GM21576 (cell line): ENCODE measurements around the gene WDR1.
A peak's percentile ranks its signal among the peaks of the same experiment; 100 is the strongest.

Source experiments
- ATAC-seq: cut with Tn5 transposase; IDR thresholded peaks from one replicate; pipeline ENCODE4 v1.9.1; 2021; ENCODE audit warnings: mild to moderate bottlenecking, moderate library complexity; ENCODE audit not compliant: unreplicated experiment

WDR1 gene, protein sequence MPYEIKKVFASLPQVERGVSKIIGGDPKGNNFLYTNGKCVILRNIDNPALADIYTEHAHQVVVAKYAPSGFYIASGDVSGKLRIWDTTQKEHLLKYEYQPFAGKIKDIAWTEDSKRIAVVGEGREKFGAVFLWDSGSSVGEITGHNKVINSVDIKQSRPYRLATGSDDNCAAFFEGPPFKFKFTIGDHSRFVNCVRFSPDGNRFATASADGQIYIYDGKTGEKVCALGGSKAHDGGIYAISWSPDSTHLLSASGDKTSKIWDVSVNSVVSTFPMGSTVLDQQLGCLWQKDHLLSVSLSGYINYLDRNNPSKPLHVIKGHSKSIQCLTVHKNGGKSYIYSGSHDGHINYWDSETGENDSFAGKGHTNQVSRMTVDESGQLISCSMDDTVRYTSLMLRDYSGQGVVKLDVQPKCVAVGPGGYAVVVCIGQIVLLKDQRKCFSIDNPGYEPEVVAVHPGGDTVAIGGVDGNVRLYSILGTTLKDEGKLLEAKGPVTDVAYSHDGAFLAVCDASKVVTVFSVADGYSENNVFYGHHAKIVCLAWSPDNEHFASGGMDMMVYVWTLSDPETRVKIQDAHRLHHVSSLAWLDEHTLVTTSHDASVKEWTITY

DNA sequence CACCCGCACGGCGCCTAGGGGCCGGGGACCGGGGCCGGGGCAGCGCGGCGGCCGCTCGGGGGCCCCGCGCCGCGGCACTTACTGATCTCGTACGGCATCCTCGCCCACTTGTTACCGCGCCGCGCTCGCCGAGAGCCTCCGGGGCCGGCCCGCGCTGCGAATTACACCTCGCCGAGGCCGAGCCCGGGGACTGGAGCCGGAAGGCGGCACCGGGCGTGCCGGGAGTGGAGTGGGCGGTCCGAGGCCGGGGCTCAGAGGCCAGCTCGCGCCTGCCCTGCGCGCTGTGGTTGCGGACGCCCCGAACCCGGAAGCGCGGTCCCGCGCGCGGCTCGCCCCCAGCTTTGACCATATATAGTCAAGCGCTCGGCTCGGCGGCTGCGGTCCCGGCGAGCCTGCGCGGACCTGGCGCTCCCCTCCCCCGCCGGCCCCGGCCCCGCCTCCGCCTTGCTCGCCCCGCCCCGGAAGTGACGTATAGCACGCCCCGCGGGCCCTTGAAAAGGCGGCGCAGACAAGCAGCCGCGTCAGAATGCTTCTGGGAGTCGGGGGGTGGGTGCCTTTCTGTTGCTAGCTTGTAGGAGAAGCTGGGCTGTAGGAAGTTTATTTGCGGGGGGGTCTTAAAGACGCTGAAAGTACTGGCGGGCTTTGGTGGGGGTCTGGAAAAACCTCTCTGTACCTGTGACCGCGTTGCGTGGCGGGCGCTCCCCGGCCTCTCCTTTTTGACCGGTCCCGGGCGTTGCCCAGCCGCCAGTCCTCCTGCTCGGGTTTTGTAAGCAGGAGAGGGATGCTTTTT is at the start of gene WDR1:
TSS of gene WDR1 (minus strand) at position 231 of the 790 bp plus-strand sequence. CDS start at position 98, 133 bp downstream.
- peak; percentile 87 for ATAC-seq

DNA sequence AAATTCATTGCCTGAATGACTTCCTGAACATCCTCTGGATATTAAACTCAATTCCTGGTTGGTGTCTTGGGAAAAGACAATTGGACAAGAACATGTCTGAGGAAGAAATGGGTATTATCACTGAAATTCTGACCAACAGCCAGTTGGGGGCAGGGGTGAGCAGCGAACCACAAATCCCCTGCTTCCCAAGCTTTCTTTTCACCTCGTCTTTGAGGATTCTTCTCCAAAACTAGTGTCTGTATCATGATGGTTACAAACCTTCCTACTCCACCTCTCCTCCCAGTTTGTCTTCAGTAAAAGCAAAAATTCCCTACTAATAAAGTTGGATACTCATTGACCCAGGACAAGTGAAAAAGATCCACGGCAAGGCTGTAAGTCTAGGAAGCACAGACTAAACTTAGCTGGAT is 48.3 kb upstream of the WDR1 start:
- no peak for ATAC-seq

DNA sequence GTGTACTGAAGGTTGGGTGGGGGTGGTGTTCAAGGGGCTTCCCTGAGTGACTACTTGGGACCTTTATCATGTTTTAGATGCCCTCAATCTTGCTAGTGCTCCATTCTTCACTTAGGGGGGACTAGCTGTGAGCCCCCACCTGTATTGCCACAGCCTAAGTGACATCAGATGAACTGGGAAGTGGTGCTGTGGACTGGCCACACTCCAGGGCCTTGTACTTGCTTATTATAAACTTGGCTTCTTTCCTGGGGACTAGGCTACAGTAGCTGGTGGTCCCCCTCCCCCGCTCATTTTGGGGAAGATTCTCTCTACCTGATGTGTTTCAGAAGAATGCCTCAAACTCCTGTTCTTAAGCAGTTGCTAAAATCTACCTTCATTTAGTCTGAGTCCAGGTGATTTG is 46.7 kb upstream of the WDR1 start:
- no peak for ATAC-seq

DNA sequence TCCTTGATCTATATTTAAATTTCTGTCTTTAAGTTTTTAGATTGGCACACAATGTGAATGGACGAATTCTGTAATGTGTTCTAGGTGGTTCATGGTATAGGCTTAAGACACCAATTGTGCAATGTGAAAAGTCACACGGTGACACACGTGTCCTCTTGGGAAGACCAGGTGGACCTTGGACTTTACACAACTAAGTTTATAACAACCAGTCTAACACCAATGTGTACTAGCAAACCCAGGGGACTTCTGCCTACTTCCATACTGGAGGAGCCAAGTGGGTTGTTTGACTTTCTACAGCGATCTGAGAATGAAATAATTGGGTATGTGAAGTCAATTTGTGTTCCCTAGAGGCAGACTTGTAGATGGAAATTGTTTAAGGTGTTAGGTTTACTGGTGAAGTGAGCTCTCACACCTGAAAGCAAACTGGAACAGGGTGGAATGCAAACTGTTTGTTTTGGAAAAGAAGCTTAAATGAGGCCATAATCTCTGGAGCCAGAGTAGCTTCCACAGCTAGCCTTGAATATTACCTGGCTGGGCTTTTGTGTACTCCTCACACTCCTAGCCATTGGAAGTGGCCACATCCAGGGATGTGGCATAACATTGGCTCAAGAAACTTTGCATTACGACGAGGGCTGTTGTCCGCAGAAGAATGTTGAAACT is 45.9 kb upstream of the WDR1 start:
- no peak for ATAC-seq

DNA sequence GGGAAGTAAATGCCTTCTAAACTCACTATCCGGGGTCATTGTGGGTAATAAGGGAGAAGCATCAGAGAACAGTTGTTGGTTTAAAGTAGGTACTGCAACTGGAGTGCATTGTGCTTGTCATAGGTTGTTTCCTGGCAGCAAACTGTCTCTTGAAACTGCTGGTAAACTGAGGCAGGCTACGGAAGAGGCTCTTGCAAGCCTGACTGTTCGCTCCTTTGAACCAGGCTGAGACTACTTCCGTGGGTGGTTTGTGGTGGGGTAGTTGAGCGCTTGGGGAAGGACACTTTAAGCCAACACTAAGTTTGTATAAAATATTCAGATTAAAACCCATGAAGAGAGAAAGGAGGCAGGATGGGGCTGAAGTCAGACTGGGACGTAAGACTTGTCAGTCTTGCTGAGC is 45.2 kb upstream of the WDR1 start:
- ATAC-seq = no peak

DNA sequence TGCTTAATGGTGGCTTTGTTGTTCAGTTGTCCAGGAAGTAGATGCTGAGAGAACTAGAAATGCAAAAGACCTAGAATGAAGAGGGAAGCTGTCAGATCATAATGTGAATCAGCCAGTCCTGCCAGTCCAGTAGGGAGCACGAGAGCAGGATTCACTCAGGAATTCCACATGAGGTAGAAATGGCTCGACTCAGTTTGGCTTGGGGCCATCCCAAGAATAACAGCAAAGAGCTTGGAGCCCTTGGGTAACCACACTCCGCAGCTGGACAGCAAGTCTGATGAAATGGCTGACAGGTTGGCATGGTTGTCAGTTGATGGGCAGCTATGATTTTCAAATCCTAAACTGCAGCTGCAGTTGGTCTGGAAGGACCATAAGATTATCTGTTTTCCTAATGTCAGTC is 44.5 kb upstream of the WDR1 start:
- ATAC-seq = no peak

DNA sequence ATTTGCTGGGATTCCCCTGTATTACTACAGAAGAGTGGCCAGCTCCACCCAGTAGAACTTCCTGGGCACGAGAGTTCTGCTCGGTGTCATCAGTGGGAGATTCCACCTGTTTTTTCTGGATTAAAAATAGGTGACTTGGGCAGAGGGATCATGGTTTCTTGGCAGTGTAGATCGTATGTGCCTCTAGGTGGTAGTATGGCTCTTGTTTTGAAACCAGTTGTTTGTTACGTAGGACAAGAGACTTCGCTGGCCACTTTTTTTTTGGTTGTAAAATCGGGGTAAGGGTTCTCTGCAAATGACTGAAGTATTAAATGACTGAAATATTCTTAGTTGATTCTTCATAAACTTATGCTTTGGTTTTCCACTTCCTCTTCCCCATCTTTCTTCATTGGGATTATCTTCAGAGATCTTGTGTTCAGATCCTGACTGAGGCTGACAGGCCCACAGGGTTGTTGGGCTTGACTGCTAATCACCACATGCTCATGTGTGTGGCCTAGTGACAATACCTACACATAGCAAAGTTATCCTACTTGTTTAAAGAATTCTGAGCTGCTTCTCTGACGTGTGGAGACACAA is 43.8 kb upstream of the WDR1 start:
- no peak for ATAC-seq

DNA sequence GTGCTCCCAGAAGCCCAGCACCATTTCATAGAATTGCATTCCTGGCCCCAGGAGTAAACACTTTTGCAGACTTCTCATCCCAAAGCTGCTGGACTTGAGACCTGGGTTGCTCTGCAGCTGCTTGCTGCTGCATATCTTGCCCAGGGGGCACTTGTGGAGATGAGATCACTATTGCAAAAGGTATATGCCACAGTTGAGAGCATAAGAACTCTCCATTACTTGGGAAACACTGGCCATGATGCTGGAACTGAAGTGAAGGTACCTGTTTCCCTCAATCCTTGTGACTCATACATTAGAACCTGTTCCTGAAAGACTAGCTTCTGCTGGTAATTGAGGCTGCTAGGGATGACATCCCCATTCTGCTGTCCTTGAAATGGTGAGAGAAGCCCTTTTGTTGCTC is 43.1 kb upstream of the WDR1 start:
- no peak for ATAC-seq

DNA sequence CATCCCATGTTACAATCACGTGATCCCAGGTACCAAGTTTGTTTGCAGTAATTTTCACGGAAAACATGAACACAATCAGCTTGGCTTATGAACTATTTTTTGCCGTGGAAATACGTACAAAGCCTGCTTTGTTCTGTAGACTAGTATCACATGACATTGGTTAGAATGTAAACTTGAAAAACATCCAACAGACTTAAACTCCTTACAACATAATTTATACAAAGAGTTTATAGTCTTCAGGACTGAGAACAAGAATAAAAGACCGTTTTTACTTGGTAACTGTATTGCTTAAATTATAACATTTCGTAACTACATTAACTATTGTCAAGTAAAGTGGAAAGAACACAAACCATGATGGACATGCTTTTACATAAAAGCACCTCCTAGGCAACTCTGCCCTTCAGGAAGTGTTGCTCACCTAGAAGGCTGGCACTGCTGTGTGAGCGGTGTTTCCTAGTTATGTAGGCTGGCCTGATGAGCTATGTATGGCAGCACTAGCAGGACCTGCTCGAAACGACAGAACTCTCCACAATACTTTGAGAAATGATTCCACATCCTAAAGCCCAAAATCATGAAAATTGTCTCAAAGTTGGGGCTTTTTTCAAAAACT is 41.8 kb upstream of the WDR1 start:
- no peak for ATAC-seq

DNA sequence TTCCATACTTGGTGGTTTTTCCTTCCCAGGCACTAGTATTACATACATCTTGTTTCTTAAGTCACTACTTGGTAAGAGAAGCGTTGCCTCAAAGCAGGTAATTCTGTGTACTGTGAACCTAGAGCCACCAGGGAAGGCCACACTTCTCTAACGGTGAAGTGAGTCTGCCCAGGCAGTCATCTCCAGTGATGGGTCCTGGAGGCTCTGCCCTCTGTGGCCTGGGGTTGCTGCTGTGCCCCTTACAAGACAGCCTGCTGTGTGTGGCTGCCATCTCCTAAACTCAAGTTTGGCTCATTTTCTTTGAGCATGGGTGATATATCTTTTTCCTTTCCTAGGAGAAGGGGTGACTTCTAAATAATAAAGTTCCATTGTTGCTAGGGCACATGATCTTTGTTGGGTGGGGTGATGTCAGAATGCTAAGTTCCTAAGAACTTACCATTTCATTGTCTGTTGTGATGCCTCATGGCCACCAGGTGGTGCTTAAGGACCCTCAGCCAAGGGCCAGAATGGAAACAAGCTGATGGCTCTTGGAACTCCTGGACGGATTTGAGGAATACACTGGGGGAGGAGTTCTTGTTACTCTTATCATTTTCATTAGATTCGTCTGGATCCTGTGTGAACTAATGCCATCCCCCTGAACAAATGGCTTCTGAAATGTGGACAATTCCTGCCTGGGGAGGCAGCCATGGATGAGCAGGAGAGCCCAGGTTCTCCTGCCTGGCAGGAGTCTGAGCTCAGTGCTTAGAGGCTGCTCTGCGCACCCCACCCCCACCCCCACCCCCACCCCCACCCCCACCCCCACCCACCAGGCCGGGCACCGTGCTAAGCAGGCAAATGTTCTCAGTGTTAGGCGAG is 41.1 kb upstream of the WDR1 start:
- peak; percentile 64 for ATAC-seq

DNA sequence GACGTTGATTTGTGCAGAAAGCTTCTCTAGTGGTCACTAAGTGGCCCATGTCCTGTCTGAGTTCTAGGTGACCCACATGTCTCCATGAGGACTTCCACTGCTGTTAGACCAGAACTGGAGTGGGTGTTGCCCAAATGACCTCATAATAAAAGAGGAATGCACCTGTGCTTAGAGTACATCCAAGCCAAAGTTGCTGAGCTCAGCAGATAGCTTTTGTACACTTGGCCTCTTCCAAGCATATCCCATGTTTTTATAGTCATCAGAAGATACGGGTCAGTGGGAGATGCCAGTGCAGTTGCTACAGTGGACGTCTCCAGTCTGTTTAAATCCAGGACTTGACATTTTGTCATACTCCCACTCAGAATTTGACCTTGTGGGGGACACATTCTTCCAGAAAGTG is 37.6 kb upstream of the WDR1 start:
- ATAC-seq = no peak

DNA sequence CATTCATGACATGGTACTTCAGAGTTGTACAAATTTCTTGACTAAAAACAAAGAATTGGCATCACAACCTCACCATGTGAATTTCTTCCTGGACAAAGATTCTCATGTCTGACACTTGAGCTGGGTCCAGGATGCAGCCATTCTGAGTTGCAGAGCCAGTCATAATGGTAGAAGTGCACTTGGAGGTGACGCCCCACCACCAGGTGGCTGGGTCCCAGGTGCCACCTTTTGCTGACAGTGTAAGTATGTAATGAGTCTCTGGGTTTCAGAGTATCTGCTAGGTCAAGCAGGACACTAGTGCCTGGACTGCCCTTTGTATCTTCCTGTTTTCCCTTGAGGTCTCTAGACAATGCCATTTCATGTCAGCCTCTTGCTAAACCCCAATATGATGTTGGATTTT is 36.6 kb upstream of the WDR1 start:
- ATAC-seq = no peak

DNA sequence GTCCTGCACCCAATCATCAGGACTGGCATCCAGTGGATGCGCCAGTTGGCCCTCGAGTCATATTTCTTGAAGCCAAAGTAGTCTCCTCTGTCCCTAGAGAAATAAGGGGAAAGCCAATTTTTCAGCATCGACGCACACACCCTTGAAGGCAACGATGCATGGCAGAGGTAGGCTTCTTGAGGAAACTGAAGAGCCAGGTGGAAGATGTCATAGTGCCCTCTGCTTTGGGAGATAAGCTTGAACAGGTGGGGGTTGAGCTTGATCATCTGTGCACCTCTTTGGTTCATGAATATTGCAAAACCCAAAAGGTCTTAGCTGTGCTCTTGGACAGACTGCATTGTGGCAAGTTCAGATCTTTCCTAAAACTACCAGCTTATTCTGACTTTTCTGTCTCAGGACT is 34.6 kb upstream of the WDR1 start:
- ATAC-seq = peak; percentile 86

DNA sequence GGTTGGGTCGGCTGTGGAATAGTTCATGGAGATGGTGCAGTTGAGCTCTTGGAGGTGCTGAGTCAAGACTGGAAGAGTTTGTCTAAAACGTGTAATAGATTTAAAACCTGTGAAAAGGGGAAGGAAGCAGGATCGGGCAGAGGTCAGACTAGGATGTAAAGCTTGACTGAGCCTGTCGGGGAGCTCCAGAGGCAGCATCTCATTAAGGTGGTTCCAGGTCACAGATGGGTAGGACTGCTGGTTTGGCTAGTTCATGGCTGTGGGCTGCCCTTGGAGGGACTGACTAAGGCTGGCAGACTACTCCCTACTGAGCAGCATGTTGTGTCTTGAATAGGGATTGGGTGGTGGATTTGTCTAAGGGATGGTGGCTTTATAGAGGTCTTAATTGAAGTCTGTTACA is 28.4 kb upstream of the WDR1 start:
- ATAC-seq = no peak

DNA sequence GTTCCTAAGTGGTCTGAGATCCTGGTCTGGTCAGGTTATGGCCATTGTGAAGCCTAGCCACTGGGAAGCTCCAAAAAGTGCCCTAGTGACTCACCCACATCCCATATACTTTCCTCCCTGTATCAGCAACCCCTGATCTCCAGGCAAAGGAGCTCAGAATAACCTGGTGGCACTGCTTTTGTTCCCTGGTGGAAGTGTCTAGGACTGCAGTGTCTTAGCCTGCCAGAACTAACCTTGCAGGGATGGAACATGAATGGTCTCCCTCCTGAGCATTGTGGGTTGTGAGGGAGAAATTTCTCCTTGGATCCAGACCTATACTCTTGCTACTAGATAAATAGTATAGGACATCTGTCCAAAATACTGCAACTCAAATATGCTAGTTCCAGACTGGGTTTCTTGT is 27.9 kb upstream of the WDR1 start:
- no peak for ATAC-seq

DNA sequence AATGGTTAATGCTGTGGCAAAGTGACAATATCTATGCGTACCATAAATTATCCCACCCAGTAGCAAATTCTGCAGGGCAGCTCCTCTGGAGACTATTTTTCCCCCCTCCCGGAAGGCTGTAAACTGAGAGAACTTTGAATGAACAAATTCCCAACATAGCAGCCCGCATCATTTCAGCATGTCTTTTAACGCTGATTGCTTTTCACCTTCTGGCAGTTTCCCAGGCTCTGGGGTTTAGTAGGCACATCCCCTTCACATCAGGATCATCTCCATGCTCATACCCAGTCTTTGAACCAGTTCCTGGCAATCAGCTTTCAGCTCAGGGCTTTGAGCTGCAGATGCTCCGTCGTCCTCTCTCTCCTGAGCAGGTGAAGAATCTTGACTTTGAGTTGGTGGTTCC is 26.6 kb upstream of the WDR1 start:
- no peak for ATAC-seq

DNA sequence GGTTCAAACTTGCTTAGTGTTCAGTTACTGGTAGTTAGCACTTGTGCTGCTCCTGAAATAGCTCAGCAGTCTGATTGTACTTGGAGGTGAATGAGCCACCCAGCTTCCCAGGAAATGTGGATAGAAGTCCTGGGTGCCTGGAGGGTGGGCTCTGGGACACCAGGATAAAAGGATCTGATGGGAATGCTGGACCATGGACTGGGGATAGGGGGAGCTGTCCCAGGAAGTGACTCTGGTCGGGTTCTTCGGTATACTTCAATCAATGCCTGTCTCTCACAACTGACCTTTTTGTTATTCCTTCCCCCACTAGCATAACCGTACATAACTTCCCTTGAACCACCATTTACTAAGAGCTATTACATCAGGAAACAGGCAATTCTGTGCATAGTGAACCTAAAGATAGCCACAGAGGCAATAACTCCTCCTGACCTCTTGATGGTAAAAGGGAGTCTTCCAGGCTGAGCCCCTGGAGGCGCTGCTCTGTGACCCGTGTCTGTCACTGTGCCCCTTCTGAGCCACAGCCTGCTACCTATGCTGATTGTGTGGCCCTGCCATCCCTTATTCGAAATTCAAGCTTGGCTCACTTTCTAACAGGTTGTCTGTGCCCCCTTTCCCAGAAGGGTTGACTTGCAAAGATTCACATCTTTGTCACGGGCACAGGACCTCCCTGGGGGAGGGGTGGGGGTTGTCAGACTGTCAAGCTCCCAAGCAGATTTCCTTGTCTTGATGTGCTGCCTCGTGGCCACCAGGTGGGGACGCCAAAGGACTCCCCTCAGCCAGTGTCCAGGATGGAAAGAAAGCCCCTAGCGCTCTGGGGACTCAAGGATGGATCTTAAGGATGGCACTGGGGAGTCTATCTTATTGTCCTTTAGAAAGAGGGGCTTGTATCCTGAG is 24.5 kb upstream of the WDR1 start:
- no peak for ATAC-seq

DNA sequence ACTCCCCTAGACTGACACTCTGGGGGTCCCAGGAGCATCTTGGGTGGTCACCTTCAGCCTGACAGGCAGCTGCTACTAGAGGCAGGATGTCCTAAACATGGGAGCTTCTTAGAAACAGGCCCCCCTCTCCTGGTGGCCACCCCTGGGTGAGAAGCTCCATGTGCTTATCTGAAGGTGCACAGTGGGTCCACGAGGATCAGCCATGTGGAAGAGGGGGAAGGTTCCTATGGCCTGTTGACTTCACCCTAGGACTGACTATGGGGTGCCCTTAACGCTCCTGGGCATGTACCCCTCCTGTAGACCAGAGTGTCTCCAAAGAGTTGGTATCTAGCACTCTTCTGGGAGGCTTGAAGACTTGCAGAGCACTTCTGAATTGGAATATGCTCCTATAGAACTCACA is 22.9 kb upstream of the WDR1 start:
- no peak for ATAC-seq

DNA sequence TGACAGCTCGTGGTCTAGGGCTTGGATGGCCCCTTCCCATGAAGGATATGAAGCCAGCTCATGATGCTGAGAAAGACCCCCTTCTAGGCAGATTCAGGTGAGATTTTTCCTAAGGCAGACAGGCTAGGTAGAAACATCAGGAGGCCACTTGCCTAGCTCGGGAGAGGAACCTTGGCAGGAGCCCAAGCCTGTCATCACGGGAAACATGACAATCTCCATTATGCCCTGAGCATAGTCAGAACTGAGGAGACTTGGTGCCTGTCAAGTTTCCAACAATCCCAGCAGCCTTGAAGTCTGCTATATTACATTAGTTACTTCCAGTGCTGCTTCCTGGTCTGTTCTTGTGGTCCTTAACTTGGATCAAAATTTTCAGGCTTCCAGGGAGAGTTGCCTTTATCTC is 18.7 kb upstream of the WDR1 start:
- no peak for ATAC-seq
